PFSK-1 (cell line): ENCODE data around the gene ADAMTS20.

Experiments
- POLR2AphosphoS5 ChIP-seq: IDR thresholded peaks from 2 replicates; pipeline ENCODE4 v1.6.1; 2012; ENCODE audit warnings: low read depth, mild to moderate bottlenecking, control low read depth, low read length, moderate library complexity
- SIN3A ChIP-seq: IDR thresholded peaks from 2 replicates; pipeline ENCODE4 v1.6.1; 2012; ENCODE audit warnings: mild to moderate bottlenecking, low read length, moderate library complexity, borderline replicate concordance; ENCODE audit not compliant: insufficient read depth

- TF ChIP-seq POLR2AphosphoS5 = no peak
- TF ChIP-seq SIN3A = no peak
These were observed 234.0 kb downstream of the ADAMTS20 start for GRCh38 chr12:43318021-43318420.
